HG03457 (cell line): ENCODE data around the gene ZNF766.
A peak's percentile ranks its signal among the peaks of the same experiment; 100 is the strongest.
"Not testable (repeated sequence)": the region's sequence is repeated elsewhere in the genome, so short reads cannot be mapped to it uniquely, and the experiment has no call there.

Experiments used
- ATAC-seq: cut with Tn5 transposase; IDR thresholded peaks from one replicate; pipeline ENCODE4 v1.9.1; 2021; ENCODE audit warnings: moderate number of reproducible peaks; ENCODE audit not compliant: unreplicated experiment

ZNF766 gene

DNA sequence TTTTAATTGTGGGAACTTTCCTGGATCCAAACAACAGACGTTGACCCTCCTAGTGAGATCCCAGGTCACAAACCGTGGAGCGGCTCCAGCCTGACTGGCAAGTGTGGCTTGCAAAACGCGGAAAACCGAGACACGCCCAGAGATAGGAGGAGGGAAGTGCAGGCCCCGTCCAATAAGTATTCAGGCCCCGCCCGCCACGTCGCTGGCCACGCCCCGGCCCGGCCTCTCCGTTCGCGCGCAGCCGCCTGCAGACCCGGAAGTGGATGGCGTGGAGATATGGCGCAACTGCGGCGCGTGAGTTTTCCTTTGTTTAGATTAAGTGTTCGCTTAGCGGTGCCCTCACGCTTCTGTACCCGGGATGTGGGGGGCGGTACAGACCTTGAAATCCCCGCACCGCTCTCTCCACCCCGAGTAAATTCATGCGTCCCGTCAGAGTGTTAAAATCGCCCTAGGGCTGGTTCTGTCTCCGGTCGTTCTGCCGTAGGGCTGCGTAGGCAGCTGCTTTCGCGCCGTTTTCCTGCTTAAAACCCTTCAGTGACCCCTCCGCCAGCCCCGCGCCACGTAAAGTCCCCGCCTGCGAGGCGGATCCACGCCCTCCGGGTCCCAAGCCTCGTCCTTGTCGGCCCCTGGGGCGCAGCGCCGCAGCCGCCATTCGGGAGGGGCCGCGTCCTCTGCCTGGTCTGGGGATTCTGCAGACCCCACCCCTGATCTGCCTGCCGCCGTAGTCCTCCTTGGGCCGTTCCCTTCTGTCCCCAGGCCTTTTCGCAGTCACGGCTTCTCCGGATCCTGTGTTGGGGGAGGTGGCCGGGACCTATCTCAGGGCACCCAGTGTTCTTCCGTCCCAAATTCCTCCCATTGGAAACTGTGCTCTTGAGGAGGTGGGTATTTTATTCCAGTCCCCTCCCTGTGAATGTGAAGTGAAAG lies at the start of gene ZNF766:
Gene ZNF766, plus strand, starts transcription at position 250 of the 924 bp plus-strand sequence. Its CDS starts 27 bp downstream, at position 277.
- ATAC-seq: peak; percentile 87

DNA sequence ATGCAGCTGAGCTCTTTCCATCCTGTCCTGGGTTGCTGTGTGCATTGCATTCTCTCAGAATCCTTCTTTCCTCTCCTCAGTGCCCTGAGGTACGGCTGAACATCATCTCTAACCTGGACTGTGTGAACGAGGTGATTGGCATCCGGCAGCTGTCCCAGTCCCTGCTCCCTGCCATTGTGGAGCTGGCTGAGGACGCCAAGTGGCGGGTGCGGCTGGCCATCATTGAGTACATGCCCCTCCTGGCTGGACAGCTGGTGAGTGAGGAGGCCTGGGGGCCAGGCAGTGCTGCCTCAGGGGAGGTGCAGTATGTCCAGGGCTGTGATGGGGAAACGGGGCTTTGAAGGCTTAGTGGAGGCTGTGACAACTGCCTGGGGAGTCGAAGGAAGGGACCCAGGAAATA lies 49.8 kb upstream of the ZNF766 start:
- ATAC-seq: no peak

DNA sequence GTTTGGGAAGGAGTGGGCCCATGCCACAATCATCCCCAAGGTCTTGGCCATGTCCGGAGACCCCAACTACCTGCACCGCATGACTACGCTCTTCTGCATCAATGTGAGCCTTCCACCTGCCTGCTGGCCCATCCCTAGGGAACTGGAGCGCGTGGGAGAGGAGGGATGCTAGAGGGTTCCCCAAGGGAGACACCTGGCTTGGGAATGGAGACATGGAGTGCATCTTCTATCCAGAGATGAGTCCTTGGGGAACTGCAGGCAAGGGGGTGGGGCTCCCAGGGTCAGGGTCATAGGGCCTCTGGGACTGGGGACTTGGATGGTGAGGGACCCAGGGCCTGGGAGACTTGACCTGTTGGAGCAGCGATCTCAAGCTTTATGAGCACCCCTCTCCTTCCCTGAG lies 48.4 kb upstream of the ZNF766 start:
- no peak for ATAC-seq

DNA sequence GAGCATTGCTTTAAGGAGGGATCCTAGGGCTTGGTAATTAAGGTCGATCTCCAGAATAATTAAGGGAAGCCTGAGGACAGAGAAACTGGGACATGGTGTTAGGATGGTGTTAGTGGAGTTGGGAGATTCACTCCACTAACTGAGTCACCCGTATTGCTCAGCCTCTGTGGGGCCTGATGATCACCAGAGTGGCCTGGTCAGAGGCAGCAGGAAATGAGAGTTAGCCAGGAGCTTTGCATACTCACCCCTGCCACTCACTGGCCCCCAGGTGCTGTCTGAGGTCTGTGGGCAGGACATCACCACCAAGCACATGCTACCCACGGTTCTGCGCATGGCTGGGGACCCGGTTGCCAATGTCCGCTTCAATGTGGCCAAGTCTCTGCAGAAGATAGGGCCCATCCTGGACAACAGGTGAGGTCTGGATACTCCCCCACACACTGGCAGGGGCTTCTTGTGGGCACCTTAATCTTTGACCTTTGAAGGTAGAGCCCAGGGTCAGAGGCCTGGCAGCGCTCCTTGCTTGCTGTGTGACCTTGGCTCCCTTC lies 47.5 kb upstream of the ZNF766 start:
- ATAC-seq: no peak

DNA sequence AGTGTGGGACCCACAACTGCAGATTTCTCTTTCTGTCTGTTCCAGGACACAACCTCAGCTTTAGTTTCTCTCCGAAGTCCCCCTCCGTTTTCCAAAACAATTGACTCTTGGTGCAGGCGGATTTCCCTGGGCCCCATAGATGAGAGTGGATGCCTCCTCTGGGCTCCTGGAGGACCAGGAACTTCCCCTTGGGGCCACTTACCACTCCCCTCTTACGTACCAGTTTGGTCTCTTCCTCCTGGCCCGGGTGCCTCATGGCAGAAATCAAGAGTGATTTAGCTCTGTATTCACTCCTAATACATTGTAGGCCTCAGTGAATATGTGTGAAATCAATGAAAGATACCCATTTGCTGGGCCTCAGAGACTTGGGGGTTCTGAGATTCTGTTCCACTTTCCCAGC lies 45.2 kb upstream of the ZNF766 start:
- ATAC-seq: no peak

DNA sequence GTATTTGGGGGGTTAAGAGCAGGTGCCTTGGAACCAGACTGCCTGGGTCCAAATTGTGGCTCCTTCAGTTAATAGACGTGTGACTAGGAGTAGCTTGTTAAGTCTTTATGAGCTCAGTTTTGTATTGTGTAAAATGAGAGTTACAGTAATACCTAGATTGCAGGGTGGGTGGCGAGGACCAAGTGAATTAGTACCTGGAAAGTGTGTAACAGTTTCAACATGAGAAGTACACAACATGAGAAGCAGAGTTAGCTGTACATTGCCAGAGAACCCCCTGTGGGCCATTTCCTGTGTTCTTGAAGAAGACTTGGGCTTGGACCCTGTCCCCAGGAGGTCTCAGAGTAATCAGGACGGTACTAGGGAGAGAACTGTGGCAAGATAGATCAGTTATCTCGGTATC lies 42.7 kb upstream of the ZNF766 start:
- ATAC-seq: no peak

DNA sequence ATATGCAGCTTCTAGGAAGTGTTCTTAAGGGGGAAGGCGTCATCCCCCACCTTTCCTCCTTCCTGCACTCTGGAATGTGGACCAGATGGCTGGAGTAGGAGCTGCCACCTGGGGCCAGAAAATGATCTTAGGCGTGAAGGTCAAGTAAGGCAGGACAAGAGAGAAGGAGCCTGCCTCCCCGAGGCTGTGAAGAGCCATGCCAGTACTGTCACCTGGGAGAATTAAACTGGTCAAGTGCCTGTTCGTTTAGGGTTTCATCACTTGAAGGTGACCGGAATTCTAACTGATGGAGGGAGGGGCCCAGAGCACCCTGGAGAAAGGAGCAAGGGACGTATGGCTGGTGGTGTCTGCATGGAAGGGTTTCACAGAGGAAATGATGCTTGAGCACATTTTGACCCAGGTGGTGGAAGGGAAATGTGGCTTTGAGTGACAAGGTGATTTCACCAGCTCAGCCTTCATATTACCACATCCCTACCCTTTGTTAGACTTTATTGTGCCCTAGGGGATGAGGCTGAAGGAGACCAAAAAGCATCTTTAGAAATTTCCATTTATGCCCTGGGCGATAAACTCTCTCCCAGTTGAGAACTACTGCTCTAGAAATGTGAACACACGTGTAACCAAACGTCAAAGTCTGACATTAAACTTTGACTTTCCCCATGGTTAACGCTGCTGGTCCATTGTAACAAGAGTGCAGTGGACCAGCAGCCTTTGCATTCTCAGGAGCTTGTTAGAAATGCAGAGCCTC lies 42.0 kb upstream of the ZNF766 start:
- ATAC-seq: no peak

DNA sequence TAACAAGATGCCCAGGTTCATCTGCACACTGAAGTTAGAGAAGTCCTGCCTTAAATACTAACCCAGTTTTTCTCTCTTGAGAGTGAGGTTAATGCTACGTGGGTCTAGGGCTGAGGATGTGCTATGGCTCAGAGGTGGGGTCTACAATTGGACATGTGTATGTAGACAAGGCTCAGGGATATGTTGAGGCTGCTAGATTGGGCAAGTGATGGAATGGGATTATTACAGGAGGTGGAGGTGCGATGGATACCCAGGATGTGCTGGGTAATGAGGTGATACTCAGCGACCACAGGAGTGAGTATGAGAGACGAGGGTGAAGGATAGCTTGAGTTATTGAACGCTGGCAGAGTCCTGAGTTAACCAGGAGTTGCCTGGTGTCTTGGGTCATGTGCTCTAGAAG lies 41.4 kb upstream of the ZNF766 start:
- no peak for ATAC-seq

DNA sequence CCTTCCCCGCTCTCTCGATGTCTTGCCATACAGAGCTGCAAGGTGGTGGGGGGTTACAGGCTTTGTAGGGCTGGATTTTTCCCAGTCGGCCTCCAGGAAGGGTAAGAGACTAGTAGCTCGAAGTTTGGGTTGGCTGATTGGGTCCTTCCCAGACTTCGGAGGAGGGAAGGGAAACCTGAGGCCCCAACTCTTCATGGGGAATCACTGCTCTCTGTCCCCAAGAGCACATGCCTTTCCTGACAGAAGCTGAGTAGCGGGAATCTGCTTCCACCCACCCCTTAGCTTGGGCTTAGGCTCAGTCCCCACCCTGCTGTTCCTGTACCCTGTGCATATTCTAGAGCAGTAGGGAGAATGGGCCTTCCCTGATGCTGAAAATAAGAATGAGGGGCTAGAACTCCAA lies 39.9 kb upstream of the ZNF766 start:
- no peak for ATAC-seq

DNA sequence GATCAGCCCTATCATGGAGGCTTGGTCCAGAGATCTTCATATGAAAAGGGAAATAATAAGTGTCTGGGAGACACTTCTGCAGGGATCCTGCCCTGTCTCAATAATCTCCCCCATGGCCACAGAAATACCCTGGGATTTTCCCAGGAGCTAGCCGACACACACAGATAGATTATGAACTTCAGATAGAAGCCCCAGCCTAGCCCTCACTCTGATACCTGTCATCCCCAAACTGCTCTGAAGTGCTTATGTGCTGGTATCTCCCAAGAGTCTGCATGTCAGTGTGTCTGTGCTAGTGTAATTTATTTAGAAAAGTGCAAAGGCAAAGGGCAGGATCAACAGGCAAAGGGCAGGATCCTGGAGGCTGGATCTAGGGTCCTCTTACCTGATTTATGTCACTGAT lies 38.7 kb upstream of the ZNF766 start:
- ATAC-seq: no peak

DNA sequence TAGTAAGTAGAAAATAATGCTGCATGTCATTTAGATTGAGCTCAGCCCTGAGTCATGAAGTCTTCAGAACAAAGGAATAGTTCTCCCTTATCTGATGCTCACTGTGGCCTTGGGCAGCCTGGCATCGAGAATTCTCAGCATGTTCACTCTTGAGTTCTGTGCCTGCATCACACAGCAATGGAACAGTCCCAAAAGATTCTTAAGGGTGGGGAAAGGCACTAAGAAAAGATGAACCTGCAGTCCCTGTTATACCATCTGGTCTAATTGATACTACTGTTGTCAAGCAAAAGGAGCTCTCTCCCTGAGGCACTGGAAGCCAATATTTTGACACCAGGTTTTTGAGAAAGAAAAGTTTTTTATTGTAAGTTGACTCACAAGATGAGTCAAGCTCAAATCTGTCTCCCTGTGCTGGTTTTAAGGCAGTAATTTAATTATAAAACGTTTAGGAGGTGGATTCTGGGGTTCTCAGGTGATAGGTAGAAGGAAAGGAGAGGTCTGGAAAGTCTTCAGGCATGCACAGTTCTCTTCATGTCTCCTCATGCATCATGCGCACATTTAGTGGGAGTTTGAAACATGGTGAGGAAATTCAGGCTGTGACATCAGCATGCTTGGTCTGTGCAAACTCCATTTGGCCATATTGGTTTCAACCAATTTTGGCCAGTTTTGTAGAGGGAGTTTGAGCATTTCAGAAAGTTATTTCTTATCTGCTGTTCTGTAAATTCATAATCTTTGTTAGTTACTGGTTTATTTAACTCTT lies 38.1 kb upstream of the ZNF766 start:
- no peak for ATAC-seq

DNA sequence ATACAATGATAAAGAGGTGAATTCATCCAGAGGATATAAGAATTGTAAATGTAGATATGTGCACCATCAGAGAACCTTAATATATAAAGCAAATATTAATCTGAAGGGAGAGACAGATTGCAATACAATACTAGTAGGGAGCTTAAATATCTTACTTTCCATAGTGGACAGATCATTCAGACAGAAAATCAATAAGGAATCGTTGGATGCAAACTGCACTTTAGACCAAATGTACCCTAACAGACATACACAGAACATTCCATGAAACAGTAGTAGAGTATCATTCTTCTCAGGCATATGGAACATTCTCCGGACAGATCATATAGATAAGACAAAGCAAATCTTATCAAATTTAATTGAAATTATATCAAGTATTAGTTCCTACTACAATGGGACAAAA lies 35.0 kb upstream of the ZNF766 start:
- no peak for ATAC-seq

DNA sequence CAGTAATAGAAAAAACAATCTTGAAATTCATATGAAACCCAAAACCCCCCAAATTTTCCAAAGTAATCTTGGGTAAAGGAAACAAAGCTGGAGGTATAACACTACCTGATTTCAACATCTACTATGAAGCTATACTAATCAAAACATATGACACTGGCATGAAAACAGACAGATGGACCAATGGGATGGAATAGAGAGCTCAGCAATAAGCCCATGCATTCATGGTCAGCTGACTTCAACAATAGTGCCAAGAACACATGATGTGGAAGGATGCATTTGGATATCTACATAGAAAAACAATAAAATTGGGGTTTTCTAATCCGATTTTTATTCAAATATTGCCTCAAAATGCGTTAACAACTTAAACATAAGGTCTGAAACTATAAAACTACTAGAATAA lies 32.2 kb upstream of the ZNF766 start:
- no peak for ATAC-seq

DNA sequence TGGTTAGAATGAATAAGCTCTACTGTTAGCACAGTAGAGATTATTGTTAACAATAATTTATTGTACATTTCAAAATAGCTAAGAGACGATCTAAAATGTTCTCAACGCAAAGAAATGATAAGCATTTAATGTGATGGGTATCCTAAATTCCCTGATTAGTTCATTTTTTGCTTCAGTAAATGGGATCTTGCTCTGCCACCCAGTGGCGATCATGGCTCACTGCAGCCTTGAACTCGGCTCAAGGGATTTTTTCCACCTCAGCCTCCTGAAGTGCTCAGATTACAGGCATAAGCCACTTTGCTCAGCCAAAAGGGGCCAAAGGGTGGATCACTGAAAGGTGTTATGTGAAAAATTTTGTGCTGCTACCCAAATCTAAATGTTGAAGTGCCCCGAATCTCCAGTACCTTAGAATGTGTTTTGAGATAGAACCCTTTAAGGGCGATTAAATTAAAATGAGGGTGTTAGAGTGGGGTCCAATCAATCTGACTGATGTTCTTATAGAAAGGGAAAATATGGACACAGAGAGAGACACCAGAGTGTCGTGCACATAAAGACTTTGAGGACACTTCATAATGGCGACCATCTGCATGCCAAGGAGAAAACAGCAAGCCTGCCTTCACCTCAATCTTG lies 31.5 kb upstream of the ZNF766 start:
- ATAC-seq: no peak

DNA sequence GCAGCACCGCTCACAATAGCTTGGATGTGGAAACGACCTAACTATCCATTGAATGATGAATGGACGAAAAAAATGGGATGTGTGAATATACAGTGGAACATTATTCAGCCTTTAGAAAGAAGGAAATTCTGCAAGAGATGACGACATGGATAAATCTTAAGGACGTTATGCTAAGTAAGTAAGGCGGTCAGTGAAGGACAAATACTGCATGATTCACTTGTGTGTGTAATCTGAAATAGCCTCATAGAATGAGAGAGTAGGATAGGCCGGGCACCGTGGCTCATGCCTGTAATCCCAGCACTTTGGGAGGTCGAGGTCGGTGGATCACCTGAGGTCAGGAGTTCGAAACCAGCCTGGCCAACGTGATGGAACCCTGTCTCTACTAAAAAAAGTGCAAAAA lies 25.4 kb upstream of the ZNF766 start:
- ATAC-seq: no peak

DNA sequence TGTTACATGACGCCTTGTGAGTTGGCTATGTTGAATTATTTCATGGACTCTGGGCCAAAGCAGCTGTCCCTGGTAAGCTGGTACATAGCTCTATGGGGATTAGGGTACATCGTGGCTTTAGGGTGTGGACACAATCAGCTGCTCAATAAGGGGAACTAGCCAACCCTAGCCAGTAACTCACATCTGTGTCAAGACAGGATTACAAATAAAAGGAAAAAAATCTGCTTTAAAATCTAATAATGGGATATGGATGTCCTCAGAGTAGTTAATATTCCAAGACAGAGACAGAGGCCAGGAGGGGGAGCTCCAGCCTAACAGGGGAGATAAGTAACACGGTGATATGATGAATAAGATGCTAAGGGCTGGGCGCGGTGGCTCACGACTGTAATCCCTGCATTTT lies 21.1 kb upstream of the ZNF766 start:
- ATAC-seq: no peak

DNA sequence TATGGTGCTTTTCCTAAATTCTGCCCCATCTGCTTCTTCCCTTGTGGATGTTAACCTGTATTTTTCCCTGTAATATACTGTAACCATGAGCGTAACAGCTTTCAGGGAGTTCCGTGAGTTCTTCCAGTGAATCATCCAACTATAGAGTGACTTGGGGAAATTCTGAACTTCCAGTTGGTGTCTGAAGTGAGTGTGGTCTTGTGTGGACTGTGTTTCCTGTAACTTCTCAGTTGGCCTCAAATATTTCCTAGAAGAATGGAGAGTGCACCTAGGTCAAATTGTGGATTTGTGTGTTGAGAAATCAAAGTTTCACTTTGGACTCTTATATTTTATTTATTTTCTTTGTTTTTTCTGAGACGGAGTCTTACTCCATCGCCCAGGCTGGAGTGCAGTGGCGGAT lies 11.0 kb upstream of the ZNF766 start:
- no peak for ATAC-seq

DNA sequence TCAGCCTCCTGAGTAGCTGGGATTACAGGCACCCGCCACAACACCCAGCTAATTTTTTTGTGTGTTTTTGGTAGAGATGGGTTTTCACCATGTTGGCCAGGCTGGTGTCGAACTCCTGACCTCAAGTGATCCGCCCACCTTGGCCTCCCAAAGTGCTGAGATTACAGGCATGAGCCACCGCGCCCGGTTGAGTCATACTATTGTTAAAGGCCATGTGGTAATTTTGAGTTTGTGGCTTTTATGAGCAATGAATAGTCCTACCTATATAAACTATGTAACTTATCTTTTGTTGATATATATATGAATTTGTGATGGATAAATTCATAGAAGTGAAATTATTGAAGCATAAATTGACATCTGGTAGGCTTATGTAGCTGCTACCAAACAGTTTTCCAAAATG lies 3.8 kb upstream of the ZNF766 start:
- ATAC-seq: not testable (repeated sequence)

DNA sequence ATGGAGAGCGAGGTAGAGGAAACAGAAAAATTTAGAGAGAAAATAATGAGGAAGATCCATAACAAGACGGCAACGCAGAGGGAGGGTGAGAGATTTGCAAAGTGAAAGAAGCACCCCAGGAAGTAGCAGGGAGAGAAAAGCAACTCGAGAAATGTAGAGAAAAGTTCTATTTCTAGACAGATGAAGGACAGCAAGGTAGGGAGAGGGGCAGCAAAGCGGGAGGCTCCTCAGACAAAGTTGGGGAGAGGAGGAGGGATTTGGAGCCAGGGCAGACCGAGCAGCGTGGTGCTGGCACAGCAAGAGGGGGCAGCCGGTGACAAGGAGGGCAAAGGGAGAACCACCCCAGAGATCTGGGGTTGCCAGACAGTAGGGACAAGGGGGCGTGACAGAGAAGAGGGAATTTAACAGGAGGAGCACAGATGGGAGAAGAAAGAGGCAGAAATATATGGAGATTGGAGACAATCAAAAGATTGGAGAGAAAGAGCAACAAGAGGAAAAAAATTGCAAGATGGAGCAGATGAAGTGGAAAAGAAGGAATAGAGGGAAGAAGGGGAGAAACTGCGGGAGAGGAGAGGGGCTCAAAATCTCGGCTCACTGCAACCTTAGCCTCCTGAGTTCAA lies 989 bp downstream of the ZNF766 start:
- ATAC-seq: no peak

DNA sequence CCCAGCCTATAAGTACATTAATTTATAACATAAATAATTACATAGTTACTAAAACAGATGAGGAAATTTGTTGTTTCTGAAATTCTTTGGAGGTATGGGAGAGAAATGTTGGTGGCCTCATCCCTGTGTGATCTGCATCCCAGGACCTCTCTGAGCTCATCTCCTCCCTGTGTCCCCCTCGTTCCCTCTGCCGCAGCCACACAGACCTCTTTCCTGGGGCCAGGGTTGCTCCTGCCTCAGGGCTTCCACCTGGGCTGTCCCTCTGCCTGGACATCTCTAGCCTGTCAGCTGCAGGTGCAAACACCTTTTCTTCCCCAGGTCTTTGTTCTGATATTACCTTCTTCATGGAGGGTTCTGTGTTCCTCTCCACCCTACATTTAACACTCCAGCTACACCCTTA lies 3.9 kb downstream of the ZNF766 start:
- no peak for ATAC-seq
